CD1c-positive myeloid dendritic cell (primary cell): ENCODE measurements around the gene BTBD6.
A peak's percentile ranks its signal among the peaks of the same experiment; 100 is the strongest.

ENCODE experiments used
- DNase-seq: peaks from one replicate; pipeline ENCODE4 v3.0.0-alpha.2; 2016; ENCODE audit errors: extremely low spot score

The BTBD6 gene

DNA sequence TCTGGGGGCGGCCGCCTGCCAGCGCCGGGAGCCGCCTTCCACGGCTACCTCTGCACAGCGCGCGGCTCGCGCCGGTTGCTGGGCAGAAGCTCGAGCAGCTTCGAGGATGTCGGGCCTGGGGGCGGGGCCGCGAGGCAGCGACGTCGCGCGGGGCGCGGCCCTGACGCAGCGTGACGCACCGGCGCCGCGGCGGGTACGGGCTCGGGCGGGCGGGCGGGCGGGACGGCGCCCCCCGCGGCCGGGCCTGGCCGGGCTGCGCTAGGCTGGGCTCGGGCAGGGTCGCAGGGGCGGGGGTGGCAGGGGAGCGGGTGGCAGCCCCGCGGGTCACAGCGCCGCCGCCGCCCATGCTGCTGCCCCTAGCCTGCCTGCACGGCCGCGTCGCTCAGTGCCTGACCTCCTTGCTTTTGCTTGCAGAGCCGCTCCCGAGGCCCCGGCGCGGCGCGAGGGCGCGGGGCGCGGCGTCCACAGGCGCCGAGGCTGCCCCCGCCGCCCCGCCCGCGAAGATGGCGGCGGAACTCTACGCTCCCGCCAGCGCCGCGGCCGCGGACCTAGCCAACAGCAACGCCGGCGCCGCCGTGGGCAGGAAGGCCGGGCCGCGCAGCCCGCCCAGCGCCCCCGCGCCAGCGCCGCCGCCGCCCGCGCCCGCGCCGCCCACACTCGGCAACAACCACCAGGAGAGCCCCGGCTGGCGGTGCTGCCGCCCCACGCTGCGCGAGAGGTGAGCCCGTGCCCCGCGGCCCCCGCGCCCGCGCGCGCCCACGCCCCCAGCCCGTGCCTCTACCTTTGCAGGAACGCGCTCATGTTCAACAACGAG is at the start of gene BTBD6:
Gene BTBD6 (plus strand): TSS at position 166 of the 814 bp plus-strand sequence. CDS start 179 bp downstream, at position 345.
- peak; percentile 95 for DNase-seq

DNA sequence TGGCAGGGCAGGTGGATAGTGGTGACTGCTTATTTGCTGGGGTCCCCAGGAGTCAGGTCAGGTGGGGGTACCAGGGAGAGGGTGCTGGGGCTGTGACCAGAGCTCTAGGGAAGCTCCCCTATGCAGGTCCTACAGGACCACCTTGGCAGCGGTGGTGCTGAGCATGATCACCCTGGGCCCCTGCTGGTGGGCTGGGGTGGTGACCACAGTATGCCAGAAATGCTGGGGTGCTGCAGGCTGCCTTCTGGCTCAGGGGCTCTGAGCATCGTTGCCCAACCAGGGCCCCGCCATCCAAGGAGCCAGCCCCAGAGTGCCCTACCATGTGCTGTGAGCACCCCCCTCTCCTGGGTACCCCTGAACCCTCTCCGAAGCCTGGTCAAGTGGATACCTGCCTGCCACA is 49.7 kb upstream of the BTBD6 start:
- no peak for DNase-seq

DNA sequence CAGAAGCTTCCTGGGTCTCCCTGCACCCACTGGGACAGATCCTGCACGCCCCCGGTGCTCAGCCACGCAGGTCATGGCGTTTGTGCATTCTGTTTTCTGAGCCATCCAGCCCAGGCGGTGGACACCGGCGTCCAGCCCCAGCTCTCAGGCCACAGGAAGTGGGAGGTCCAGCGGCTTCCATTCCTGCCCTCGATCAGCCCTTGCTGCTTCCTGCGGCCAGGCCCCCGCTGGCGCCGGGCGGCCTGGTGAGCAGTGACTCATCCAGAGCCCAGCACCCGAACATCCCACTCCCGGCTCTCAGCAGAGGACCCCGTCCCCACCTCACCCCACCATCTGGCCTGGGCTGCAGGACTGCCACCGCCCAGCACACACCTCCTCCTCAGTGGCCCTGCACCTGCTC is 49.2 kb upstream of the BTBD6 start:
- DNase-seq = no peak

DNA sequence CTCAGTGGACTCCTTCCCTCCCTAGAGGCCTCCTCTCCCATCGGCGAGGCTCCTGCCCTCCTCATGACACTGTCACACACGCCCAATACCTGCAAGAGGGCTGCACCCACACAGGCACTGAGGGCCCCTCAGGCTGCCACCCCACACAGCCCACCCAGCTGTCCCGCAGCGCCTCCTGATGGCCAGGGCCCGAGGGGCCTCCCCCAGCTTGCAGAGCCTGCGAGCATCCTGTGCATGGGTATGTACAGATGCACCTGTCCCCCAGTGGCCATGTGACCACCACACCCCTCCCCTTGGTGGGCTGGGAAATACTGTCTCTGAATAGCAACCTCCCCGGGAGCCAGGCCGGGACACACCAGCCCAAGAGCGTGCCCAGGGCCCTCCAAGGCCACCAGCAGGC is 48.3 kb upstream of the BTBD6 start:
- DNase-seq = no peak

DNA sequence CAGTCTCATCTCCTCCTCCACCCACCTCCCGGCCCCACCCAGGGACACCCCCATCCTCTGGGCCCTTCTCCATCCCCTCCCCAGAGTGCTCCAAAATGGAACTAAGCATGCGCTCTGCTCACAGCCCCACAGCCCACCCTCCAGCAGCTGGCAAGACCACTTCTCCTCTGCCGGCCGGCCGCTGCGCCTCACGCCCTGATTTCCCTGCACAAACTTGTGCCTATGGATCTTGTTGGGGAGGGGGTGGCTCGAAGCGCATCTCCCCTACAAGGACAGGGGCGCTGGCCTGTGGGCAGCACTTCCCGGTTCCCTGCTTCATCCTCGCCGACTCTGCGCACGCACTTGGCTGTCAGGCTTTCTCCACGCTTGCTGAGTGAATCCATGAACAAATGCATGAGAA is 47.7 kb upstream of the BTBD6 start:
- DNase-seq = no peak

DNA sequence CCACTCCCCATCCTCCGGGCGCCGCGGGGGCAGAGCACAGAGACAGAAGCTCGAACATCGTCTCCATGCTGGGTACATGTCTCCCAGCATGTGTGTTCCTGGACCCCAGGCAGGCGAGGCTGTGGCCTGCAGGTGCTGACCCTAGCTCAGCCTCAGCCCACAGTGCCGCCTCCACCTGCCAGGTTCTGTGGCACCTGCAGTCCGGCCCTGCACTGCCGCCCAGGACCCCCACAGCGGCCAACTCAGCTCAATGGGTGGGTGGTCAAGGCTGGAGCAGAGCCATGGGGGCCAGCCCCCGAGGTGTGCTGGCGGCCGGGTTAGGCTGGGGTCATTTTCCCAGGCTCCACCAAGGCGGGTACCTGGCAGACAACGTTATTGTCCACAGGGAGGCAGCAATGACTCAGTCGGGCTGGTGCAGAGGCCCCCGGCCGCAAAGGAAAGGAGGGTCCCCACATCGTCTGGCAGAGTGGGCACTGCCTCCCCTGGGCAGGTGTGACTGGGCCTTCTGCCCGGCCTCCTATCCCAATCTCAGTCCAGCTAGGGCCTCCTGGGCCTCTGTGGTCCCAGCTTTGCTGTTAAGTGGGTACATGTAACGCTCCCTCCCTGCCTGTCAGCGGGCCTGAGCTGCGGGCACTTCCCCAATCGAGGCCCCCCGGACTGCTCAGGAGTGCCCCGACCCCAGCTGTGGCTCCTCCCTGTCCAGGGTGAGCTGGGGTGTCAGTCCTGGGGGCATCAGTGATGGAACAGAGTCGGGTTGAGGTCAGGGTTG is 47.0 kb upstream of the BTBD6 start:
- DNase-seq = no peak

DNA sequence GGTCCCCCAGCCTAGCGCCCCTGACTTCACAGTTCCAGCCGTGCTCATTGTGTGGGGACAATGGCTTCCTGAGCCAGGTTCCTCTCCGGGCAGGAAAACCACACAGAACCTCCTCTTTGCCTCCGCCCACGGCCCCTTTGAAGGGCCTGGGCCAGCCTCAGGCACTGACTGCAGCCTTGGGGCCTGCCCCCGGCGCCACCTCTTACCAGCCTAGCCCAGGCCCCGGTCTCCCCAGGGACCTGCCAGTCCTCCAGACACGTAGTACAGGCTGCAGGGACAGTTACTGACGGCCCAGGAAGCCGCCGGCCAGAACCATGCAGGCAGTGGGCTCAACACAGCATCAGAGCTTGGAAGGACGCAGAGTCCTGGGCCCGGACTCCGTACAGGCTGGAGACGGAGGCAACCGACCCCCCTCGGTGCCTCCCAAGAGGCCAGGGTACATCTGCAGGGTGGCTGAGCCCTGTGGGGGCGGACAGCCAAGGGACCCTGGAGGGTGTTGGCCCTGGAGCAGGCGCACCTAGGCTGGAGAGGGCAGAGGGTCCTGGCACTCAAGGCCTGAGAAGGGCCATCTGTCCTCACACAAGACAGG is 46.3 kb upstream of the BTBD6 start:
- DNase-seq = peak; percentile 88

DNA sequence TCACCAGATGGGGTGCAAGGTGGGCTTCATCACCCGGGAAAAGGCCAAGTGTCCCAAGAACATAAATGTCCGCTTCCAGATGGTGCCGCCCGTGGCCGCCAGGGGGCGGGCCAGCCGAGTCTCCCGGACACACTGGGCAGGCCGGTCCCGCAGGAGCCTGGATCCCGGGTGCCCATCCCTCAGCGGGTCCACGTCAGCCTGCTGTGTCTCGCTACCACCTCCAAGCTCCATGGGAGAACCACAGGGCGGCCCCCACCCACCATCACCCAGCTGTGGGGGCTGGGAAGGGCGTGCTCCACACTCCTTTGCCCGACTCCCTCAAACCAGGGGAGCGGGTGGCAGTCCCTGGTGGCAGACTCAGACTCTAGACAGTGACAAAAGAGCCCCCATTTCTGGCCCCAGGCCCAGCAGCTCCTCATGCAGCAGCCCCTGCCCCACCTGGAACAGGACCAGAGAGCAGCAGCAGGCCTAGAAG is 45.2 kb upstream of the BTBD6 start:
- DNase-seq = peak; percentile 73

DNA sequence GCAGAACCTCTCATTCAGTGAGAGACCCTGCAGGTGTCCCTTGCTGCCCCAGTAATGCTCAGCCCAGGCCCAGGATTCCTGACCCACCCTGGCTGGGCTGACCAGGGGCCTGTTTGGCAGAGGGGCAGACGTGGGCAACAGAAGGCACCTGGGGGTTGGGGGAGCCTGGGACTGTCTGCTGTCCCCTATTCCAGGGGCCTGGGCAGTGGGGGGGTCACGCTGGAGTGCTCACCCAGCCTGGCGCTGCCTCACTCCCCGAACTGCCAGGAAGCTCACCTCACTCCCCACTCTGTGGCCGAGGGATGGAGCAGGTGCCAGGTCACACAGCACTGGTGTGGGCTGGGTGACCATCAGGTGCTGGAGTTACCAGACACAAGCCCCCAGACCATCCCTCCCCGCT is 44.6 kb upstream of the BTBD6 start:
- no peak for DNase-seq

DNA sequence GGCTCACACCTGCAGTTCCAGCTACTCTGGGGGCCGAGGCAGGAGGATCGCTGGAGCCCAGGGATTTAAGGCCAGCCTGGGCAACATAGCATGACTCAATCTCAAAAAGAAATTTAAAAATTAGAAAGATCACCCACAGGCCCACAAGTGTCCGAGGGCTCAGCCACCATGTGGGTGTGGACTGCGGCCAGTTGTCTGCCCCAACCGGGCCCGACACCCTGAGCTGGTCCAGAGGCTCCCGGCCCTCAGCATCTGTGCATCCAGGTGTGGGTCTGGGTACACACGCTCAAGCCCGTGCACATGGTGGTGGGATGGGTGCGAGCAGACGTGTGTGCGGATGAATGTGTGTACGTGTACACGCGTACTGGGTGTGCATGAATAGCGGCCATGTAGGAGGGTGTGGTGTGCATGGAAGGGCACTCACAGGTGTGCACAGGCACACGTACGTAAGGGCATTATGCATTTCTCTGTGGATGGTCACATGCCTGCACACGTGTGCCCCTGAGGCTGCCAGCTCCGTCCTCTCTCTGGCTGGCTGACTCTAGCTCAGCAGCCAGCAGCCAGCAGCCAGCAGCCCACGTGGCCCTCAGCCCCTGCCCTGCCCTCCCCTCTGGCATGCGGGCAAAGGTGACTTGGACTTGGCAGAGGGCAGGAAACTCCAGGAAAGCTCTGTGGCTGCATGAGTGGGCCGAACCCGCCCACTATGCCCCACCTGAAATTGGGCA is 44.0 kb upstream of the BTBD6 start:
- no peak for DNase-seq

DNA sequence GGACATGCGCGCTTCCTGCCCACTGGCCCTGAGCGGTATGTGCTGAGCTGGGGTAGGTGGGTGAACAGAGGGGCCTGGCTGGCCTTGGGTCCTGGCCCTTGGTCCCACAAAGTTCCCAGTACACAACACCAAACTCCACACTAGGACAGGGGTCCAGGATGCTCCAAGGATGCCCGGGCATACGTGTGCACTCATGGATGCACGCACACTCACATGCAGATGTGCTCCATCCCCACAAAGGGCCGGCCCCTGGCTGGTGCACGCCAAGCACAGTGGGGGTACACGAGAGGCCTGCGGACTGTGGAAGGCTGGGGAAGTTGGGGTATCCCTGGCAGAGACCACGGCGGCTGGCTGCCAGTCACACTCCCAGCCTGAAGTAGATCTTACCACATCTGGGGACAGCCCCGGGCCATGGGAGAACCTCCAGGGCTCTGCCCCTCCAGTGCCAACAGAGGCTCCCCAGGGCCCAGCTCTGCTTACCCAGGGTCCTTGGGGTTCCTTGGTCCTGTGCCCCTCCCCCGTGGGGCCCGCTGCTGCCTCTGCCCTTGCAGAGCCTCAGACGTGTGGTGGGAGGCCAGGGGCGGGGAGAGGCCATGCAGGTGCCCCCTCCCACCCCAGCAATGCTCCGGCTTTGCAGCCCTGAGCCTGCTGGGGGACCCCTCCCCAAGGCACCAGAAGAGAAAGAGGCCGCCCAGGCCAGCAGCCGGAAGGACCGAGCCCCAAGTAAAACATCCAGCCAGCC is 43.2 kb upstream of the BTBD6 start:
- no peak for DNase-seq

DNA sequence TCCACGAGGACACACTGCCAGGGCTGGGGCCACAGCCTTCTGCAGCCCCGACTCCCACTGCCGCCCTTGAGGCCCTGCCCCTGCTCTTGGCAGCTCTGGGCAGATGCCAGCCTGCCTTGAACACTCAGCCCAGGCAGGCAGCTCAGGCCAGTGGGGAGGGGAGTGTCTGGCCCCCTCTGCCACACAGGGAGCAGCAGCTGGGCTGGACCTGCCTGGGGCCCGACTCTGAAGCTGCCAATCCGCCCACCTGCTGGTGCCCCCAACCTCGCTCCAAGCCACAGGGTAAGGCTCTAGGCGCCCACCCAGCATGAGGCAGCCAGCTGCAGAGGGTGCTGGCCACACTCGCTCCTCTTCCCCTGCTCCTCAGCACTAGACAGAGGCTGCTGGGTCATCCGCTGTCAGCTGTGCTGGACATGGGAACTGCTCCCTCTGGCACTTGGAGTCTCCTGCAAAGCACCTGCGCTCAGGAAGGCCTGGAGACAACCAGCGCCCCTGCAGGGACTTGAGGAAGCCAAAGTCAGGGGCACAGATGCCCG is 42.6 kb upstream of the BTBD6 start:
- DNase-seq = no peak

DNA sequence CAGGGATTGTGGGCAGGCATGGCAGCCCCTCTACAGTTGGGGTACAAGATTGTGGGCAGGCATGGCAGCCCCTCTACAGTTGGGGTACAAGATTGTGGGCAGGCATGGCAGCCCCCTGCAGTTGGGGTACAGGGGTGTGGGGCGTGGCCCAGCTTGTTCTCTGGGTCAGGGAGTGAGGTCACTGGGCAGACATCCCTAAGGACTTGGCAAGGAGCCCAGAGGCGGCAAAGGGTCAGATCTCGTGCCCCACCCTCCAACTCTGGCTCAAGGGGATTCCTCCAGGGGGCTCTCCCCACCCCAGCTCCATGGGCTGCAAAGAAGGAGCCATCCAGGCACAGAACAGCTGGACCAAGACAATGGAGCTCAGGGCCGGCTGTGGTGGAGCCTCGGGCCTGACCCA is 41.5 kb upstream of the BTBD6 start:
- no peak for DNase-seq

DNA sequence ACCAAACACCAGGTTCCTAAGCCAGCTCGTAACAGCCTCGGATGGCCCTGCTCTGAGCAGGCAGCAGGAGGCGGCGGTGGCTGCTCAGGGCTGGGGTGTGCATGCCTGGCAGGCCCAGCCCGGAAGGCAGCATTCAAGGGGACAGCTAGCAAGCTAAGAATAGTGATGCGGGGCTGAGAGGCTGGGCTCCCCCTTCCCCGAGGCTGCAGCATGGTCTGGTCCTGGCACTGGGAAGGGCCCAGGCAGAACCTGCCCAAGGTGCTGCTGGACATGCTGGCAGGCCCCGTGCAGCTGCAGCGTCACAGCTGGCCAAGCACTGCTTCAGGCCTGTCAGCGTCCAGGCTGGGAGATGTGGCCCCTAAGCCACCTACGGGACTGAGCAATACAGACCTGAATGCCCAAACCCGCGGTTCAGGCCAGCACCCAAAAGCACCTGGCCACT is 40.9 kb upstream of the BTBD6 start:
- no peak for DNase-seq

DNA sequence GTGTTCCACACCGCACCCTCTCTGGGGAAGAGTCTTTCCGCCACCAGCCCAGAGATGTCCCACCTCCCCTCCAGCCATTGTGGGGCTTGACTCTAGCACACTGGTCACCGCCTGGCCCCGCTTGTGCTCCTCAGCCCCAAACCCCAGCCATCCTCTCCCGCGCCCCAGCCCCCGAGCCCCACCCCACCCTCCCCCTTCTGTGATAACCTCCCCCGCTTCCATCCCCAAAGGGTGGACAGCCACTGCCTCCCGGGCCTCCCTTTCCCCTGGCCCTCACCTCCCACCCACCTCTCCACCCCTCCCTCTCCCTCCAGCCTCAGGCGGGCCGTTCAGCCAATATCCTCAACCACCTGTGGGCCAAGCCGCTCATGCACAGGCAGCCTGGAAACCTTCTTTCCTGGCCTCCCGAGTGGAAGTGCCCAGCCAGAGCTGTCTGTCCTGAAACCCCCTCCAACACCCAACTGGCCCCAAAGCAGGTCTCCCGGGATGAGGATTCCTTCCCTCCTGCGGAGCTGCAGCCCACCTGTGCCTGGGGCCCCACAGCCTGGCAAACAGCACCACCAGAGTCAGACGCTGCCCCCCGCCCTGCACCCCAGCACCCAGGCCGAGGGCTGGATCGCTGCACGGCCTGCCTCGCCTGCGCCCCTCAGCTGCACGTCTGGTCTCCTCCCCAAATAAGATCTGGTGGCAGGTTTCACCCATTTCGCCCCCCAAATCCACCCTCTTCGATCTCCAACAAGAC is 40.2 kb upstream of the BTBD6 start:
- no peak for DNase-seq

DNA sequence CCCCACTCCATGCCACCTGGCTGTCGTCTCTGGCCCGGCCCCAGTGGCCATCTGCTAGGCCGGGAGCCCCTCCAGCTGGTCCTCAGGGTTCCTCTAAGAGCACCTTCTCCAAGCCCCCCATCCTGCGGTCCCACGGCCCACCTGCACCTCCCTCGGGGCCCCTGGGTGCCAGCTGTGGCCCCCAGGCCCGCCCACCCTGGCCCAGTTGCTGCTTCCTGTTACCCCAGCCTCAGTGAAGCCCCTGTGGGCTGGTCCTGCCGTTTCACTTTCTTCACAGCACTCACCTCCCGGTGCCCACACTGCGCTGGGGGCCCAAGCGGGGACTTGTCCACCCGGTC is 39.6 kb upstream of the BTBD6 start:
- DNase-seq = no peak

DNA sequence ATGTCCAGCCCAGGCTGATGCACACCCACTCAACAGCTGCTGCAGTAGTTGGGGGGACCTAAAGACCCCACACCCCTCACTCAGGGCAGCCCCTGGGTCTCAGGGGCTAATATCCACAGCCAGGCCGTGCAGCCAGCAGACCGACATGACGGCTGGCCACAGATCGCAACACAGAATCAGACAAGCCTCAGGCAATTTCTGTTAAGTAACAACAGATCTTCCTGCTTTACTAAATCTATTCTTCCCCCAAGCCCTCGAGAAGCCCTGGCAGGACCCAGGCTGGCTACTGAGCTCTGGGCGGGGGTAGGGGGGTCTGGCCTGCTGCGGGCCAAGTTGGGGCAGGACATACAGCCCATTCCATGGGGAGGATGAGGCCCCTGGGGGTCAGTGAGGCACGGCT is 39.2 kb upstream of the BTBD6 start:
- DNase-seq = no peak

DNA sequence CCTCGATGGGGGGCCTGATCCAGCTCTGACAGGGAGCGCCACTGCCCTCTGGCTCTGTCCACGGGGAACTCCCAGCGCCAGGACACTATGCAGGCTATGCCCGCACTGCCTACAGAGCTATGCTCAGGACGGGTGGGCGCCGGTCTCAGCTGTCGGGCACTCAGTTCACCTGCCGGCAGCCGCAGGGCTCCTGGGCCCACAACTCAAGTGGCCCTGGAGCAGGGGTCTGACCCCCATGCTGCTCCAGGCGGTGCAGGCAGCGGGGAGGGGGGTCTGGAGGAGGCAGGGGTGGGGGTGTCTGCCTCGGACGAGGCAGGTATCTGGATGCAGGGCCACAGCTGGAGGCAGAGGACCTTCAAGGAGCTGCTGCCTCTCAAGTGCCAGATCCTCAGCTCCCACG is 38.7 kb upstream of the BTBD6 start:
- no peak for DNase-seq

DNA sequence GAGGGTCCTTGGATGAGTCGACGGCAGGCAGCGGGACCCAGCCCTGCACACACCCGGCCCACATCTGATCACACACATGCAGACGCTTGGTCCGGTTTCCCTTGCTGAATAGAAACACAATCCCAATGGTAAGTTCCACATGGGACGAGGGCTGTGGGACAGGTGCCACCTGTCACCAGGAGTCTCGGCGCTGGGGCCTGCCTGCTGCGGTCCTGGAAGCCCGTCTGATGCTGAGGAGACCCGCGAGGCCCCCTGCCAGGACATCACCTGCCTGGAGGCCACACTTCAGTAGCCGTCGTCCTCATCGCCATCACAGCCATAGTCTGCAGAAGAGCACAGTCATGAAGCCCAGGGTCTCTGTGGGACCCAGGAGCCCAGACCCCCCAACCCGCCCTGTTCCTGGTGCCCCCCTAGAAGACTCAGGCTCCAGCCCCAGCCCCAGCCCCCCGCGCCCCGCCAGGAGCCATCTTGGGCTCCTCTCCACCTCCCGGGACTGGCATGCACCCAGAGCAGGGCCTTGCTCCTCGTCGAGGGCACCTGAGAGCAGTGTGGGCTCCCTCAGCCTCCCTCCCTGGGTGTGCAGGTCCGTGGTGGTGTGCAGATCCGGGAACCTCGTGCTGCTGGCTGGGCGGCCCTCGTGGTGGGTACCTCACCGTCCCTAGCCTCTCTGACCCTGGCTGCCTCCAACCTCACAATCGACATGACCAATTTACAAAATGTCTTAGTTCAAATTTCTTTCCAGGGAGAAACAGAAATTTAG is 37.9 kb upstream of the BTBD6 start:
- no peak for DNase-seq
